GM12878 (cell line): ENCODE data around the gene KDM3B. TPM values are rescaled to one million over a fixed set of nuclear protein-coding genes. Genes with fewer than 3 reads are reported as not detected.

Experiments
- ATAC-seq: fragments of 200-7000 bp; cut with Tn5 transposase; 3 replicates; pipeline ENCODE4 v1.9.1; 2020; ENCODE audit warnings: mild to moderate bottlenecking, moderate library complexity
- BruUV-seq: library from RNA; stranded (reverse); fragments of 400-500 nt; replicated peaks from 2 replicates; lab custom pipeline; 2021; lab: Mats Ljungman, UMichigan
- CTCF ChIA-PET: fragments of 300-600 bp; sonication (Branson Sonifier 250); formaldehyde crosslinking; extraction: SDS; loops from one replicate; lab custom pipeline; 2021; ENCODE audit warnings: inconsistent platforms; lab: Yijun Ruan, JAX
- POLR2A ChIA-PET: fragments of 350-600 bp; formaldehyde crosslinking; extraction: SDS; loops from one replicate; lab custom pipeline; 2021; ENCODE audit warnings: inconsistent platforms; lab: Charles Lee
- RAD21 ChIA-PET: fragments of 300-600 bp; sonication (Branson Sonifier 250); formaldehyde crosslinking; loops from one replicate; lab custom pipeline; 2023; ENCODE audit warnings: antibody characterized with exemption; ENCODE audit not compliant: unreplicated experiment; lab: Charles Lee
- SMC1A ChIA-PET: fragments of 300-600 bp; sonication (Branson Sonifier 250); formaldehyde crosslinking; loops from one replicate; lab custom pipeline; 2023; ENCODE audit not compliant: unreplicated experiment, uncharacterized antibody; lab: Charles Lee
- DNase-seq: peaks from one replicate; pipeline ENCODE4 v3.0.0-alpha.2; 2011; ENCODE audit warnings: low read depth, low spot score
- FAIRE-seq: peaks from 3 replicates; lab custom pipeline; 2011; peaks lifted over from hg19 to GRCh38; lab: Jason Lieb, UNC
- H2AFZ ChIP-seq: 2 replicates; pipeline ENCODE4 v1.6.0; 2011; ENCODE audit warnings: low read depth, low read length, control low read depth; ENCODE audit not compliant: control insufficient read depth
- H3K27ac ChIP-seq: 2 replicates; pipeline ENCODE4 v1.5.1; 2011; ENCODE audit warnings: control low read depth; ENCODE audit not compliant: control insufficient read depth, insufficient read depth
- H3K27me3 ChIP-seq, 2 experiments: replicated peaks in 1 of 2; 2 replicates each; pipeline versions ENCODE4 v1.6.0 to v1.6.1; 2011; ENCODE audit warnings: low read length in 1 of 2; ENCODE audit not compliant: control insufficient read depth in 2 of 2, insufficient read depth in 2 of 2
- H3K36me3 ChIP-seq, 2 experiments: 2 replicates each; pipeline ENCODE4 v1.5.1; 2011; ENCODE audit warnings: low read length in 1 of 2; ENCODE audit not compliant: control insufficient read depth in 2 of 2, insufficient read depth in 2 of 2
- H3K4me1 ChIP-seq: 2 replicates; pipeline ENCODE4 v1.6.1; 2011; ENCODE audit warnings: mild to moderate bottlenecking, low read length, moderate library complexity, mixed read lengths; ENCODE audit not compliant: control insufficient read depth, insufficient read depth
- H3K4me2 ChIP-seq: 2 replicates; pipeline ENCODE4 v1.6.0; 2011; ENCODE audit warnings: control low read depth; ENCODE audit not compliant: control insufficient read depth, insufficient read depth
- H3K4me3 ChIP-seq: fragments of 200-600 bp; sonication (generic); 2 replicates; pipeline ENCODE4 v1.5.1; 2016
- H3K79me2 ChIP-seq: 2 replicates; pipeline ENCODE4 v1.6.0; 2011; ENCODE audit warnings: low read length; ENCODE audit not compliant: control insufficient read depth, insufficient read depth
- H3K9ac ChIP-seq: 2 replicates; pipeline ENCODE4 v1.8.0; 2011; ENCODE audit warnings: low read length, control low read depth, mixed read lengths; ENCODE audit not compliant: control insufficient read depth, insufficient read depth
- H3K9me3 ChIP-seq: replicated peaks from 3 replicates; pipeline ENCODE4 v1.5.1; 2011; ENCODE audit warnings: mild to moderate bottlenecking, low read length; ENCODE audit not compliant: control insufficient read depth, insufficient read depth
- H4K20me1 ChIP-seq: 2 replicates; pipeline ENCODE4 v1.6.0; 2011; ENCODE audit not compliant: control insufficient read depth, insufficient read depth
- ASH2L ChIP-seq: fragments of 300-600, 200-600 bp; sonication (generic); IDR thresholded peaks from 2 replicates; pipeline ENCODE4 v1.6.1; 2017; ENCODE audit warnings: low read depth, mild to moderate bottlenecking, borderline replicate concordance
- CBX3 ChIP-seq: fragments of 200-600 bp; sonication (generic); IDR thresholded peaks from 2 replicates; pipeline ENCODE4 v1.6.1; 2016; ENCODE audit warnings: low read depth, borderline replicate concordance
- ESRRA ChIP-seq: IDR thresholded peaks from 2 replicates; pipeline ENCODE4 v1.6.1; 2012; ENCODE audit warnings: mild to moderate bottlenecking, low read length, improper control_type of control experiment
- KDM1A ChIP-seq: fragments of 200-600 bp; sonication (generic); IDR thresholded peaks from 2 replicates; pipeline ENCODE4 v1.6.1; 2016; ENCODE audit warnings: borderline replicate concordance
- LARP7 ChIP-seq: fragments of 450-650 bp; IDR thresholded peaks from 2 replicates; pipeline ENCODE4 v1.6.1; 2017; ENCODE audit warnings: mild to moderate bottlenecking
- MYB ChIP-seq: fragments of 150-350 bp; IDR thresholded peaks from 2 replicates; pipeline ENCODE4 v1.6.1; 2014; ENCODE audit warnings: mild to moderate bottlenecking, low read depth, low read length, borderline replicate concordance
- MYC ChIP-seq: IDR thresholded peaks from 2 replicates; pipeline ENCODE4 v1.6.1; 2011; ENCODE audit warnings: mild to moderate bottlenecking, low read length, moderate library complexity, inconsistent platforms; ENCODE audit not compliant: insufficient read depth, insufficient replicate concordance, insufficient read length, severe bottlenecking
- NFIC ChIP-seq: IDR thresholded peaks from 2 replicates; pipeline ENCODE4 v1.6.1; 2012; ENCODE audit warnings: low read depth, mild to moderate bottlenecking, inconsistent platforms, low read length, moderate library complexity
- PAX8 ChIP-seq: fragments of 450-650 bp; IDR thresholded peaks from 2 replicates; pipeline ENCODE4 v1.6.1; 2017; ENCODE audit warnings: mild to moderate bottlenecking, moderate library complexity
- RCOR1 ChIP-seq: conservative IDR thresholded peaks from 2 replicates; pipeline ENCODE4 v1.6.1; 2012; ENCODE audit warnings: low read depth, low read length, improper control_type of control experiment
- SREBF2 ChIP-seq: IDR thresholded peaks from 2 replicates; pipeline ENCODE4 v1.6.1; 2012; ENCODE audit warnings: mild to moderate bottlenecking, low read length
- USF2 ChIP-seq: IDR thresholded peaks from 2 replicates; pipeline ENCODE4 v1.6.1; 2011; ENCODE audit warnings: low read depth, low read length, improper control_type of control experiment, borderline replicate concordance
- WGBS: methylation state at CpG from one replicate; pipeline ENCODE4 v1.1.6; 2016; ENCODE audit warnings: low lambda C conversion rate; ENCODE audit not compliant: insufficient replicate concordance, insufficient coverage; ENCODE audit errors: missing lambda C conversion rate; 5-methylcytosine and 5-hydroxymethylcytosine counted together
- in situ Hi-C: fragments of 300-500 bp; cut with MboI; formaldehyde crosslinking; loops from 9 replicates; pipeline ENCODE4 v1.14.3; 2018; ENCODE audit warnings: mixed read lengths
- intact Hi-C: fragments of 100-400 bp; cut with micrococcal nuclease; formaldehyde crosslinking; loops from one replicate; pipeline ENCODE4 v1.14.2; 2022; ENCODE audit not compliant: unreplicated experiment
- polyA plus RNA-seq, 11 experiments: library from polyadenylated mRNA; depleted of rRNA in 4 of 11; unstranded in 6 of 11; stranded (reverse) in 5 of 11; fragments of >200 nt; fragmentation: Nextera tagmentation in 4 of 11; fragmentation: Illumina TruSeq in 1 of 11; extraction: Ambion mirVana in 4 of 11; extraction: Trizol in 1 of 11; gene quantifications; 1 replicate in 1 of 11; 2 replicates in 10 of 11; pipeline versions ENCODE4 v1.2.1 to v1.2.3, GENCODE V29; 2011 to 2016; ENCODE audit warnings: inconsistent platforms in 2 of 11, missing spikeins in 2 of 11, low read depth in 1 of 11
- total RNA-seq, 4 experiments: library from RNA; depleted of rRNA in 3 of 4; stranded (reverse); fragments of >200 nt in 3 of 4; fragmentation: Illumina TruSeq in 1 of 4; extraction: Trizol in 1 of 4; gene quantifications; 2 replicates each; pipeline versions ENCODE4 v1.2.1 to v1.2.3, GENCODE V29; 2013 to 2021
- TF ChIP-seq, protein P1 (sequence below): fragments of 450-650 bp; IDR thresholded peaks from 2 replicates; pipeline ENCODE4 v1.6.1; 2017; ENCODE audit warnings: mild to moderate bottlenecking, moderate library complexity

Gene KDM3B
- total and polyA plus RNA-seq, 10 of the 15 experiments (the other 5 are each of a cell fraction or from before 2014, with no cell fraction given) = 8.5 to 45.7 (median 29.0) TPM

- H3K9me3 ChIP-seq = no peaks in the 10 kb centered on the region
- H3K4me2 ChIP-seq = no peak overlapping the region
- no peak overlapping the region for H2AFZ ChIP-seq
- TF ChIP-seq MYC (no peak), NFIC (no peak), MYB (no peak), ESRRA (no peak), ASH2L (no peak), RCOR1 (no peak), CBX3 (no peak), KDM1A (no peak), SREBF2 (no peak), PAX8 (no peak), LARP7 (no peak), USF2 (no peak)
- TF ChIP-seq, protein P1, sequence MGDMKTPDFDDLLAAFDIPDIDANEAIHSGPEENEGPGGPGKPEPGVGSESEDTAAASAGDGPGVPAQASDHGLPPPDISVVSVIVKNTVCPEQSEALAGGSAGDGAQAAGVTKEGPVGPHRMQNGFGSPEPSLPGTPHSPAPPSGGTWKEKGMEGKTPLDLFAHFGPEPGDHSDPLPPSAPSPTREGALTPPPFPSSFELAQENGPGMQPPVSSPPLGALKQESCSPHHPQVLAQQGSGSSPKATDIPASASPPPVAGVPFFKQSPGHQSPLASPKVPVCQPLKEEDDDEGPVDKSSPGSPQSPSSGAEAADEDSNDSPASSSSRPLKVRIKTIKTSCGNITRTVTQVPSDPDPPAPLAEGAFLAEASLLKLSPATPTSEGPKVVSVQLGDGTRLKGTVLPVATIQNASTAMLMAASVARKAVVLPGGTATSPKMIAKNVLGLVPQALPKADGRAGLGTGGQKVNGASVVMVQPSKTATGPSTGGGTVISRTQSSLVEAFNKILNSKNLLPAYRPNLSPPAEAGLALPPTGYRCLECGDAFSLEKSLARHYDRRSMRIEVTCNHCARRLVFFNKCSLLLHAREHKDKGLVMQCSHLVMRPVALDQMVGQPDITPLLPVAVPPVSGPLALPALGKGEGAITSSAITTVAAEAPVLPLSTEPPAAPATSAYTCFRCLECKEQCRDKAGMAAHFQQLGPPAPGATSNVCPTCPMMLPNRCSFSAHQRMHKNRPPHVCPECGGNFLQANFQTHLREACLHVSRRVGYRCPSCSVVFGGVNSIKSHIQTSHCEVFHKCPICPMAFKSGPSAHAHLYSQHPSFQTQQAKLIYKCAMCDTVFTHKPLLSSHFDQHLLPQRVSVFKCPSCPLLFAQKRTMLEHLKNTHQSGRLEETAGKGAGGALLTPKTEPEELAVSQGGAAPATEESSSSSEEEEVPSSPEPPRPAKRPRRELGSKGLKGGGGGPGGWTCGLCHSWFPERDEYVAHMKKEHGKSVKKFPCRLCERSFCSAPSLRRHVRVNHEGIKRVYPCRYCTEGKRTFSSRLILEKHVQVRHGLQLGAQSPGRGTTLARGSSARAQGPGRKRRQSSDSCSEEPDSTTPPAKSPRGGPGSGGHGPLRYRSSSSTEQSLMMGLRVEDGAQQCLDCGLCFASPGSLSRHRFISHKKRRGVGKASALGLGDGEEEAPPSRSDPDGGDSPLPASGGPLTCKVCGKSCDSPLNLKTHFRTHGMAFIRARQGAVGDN = no peak
- WGBS = 88% methylated on average over 6 of the region's 6 CpGs
- no peaks in the 10 kb centered on the region for H3K36me3 ChIP-seq
- CTCF ChIA-PET = no interaction called here
- BruUV-seq = no TSS peak
- H3K79me2 ChIP-seq = no peaks in the 10 kb centered on the region
- in situ Hi-C loops (no loop called here), intact Hi-C loops (no loop called here)
- no peak overlapping the region for H3K4me3 ChIP-seq
- no peaks in the 10 kb centered on the region for H4K20me1 ChIP-seq
- POLR2A ChIA-PET = no interaction called here
- H3K4me1 ChIP-seq = no peaks in the 10 kb centered on the region
- RAD21 ChIA-PET = no interaction called here
- FAIRE-seq = no peak
- H3K27ac ChIP-seq = no peak overlapping the region
- no peak overlapping the region for H3K9ac ChIP-seq
- SMC1A ChIA-PET = interaction anchor here (0.9 kb wide), 1 partner anchor 29 kb away, joined by 4 read pairs; no protein-coding TSS in a partner anchor
- H3K27me3 ChIP-seq = no peaks in the 10 kb centered on the region
- no peak for ATAC-seq
- DNase-seq = no peak
These were observed 49.1 kb upstream of the KDM3B start for GRCh38 chr5:138303372-138303771.
